Nucleus accumbens (tissue), 56 donors: ENCODE results near the gene KCNT1.

Experiments
- DNase-seq, 56 donors: peaks; one replicate each; lab custom pipeline; 2025; lab: John Stamatoyannopoulos, UW

KCNT1 gene

DNA sequence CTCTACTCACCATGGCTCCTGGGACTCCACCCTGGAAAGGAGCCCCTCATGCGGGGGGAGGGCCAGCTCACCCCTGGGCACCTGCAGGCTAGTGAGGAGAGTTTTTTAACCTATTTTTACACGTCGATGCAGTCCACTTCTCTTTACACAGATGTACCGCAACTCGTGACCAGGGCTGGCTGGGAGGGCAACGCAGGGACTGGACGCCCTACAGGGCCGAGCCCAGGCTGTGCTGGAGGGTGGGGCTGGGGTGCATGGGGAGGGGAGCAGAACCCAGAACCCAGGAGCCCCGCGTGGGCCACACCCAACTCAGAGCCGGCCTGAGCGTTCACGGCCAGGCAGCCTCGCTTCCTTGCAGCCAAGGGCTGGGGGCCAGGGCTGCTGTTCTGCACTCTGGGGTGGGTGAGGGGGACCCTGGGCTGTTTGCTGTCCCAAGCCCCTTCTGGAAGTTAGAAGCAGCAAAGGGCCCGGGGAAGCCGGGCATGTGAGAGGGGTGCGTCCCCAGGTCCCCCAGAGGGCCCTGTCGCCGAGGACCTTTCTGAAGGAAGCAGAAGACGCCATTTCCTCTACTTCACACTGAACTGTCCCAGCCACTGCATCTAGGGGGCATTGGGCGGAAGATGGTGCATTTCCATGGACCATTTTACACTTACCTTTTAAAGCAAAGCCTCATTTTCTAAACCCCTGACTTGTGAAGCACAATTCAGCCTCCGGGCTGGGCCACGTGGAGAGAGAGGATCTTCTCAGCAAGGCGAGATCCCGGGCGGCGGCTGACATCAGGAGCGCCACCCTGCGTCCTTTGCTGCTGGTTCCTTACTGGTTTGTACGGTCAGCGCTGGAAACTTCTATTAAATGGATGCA is 90.5 kb downstream of the KCNT1 start:
- no peak for DNase-seq

DNA sequence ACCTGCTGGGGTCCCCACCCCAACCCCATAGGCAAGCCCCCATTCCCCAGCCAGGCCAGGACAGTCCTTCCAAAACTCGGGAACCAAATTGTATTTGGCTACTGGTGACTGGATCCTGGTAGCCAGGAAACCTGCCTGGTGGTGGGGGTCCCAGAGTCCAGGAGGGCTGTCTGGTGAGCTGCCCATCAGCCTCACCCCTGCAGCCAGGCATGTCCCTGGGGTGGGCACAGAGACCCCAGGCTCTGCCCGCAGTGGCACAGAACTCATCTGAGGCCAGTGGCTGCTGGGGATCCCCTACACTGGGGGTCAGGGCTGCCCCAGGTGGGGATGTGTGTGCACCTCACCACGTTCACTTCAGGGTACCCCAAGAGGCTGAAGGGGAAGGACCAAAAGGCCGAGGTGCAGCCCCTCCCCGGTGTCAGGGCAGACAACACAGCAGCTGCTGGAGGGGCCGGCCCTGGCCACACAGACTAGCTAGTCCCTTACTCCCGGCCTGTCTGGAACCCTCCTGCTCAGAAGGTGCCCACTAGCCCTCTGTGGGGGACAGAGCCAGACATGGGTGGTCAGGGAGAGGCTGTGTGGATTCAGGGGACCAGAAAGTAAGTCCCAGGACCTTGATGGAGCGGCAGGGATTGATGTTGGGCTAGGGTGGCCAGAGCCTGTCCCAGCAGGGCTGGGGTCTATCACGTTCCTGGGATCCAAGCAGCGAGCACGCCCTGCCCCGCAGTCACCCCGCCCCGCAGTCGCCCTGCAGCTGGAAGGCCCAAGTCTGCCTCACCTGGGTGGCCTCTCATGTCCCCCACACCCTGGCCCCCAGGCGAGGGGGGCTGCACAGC is 91.5 kb downstream of the KCNT1 start:
- DNase-seq: no peak

DNA sequence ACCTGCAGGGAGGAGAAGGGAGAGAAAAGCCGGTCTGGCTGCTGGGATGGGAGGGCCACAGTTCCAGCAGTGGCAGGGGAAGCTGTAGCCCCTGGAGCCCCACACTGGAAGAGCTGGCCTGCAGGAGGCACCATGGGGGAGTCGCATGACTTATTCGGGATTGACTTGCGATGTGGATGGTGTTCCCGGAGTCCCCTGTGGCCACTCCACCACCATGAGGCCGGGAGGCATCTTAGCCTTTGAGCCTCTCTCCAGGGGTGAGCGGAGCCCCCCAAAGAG is 92.0 kb downstream of the KCNT1 start:
- DNase-seq: no peak

DNA sequence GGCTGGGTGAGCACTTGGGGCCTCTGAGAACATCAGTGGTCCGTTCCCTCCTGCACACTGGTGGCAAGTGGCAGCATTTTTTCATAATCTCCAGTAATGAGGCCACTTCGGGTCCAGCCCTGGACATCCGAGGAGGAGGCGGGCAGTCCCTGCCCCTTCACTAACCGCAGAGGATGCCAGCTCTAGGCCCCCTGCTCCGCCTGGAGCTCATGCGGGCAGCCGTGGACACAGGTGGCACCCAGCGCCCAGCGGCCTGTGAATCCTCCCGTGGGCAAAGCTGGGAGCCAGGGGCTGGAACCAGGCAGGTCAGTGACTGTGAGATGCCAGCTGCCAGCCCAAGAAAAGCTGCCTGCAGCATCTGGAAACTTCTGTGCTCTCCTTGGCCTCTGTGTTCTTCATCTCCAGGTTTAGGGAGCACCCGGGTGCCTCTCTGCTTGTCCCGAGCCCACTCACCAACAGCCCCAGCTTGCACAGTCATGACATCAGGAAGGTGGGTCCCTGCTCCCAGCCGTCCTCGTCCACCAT is 92.4 kb downstream of the KCNT1 start:
- no peak for DNase-seq

DNA sequence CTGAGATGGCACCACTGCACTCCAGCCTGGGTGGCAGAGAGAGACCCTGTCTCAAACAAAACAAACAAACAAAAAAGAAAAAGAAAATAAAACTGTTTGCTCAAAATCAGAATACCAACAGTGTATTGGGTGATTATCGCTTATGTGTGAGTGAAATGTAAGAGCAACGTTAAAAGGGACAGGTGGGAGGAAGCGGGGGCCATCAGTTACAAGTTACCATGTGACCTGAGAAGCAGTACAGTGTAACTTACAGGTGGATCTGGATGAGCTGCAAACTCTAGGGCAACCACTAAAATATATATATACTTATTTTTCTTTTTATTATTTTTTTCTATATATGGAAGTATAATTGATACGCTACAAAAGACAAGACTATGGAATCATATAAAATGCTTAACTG is 93.4 kb downstream of the KCNT1 start:
- DNase-seq: no peak

DNA sequence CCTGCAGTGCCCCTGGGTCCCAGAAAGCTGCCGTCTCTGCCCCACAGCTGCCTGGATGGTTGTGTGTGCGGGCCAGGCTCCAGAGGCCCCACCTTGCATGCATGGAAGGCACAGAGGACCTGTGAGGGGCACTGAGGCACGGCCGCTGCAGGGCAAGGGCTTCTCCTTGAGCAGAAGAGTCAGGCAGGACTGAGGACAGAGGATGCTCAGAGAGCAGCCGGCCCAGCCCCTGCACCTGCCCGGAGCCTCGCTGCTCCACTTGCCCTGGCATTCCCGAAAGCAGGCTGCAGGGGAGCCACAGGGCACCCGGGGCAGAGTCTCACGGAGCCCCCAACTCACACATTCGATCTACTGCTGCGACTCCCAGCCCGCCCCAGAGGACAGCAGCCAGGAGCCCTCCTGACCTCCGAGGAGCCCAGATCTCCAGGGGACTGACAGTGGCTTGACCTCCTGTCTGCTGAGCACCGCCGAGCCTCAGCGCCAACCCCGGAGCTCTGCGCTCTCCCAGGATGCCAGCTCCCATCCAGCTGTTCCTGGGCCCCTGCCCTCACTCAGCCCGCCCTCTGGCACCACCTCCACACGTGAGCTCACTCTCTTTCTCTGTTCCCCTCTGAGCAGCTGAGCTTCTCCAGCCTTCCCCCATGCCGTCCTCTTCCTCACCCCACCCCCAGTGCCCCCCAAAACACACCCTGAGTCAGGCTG is 95.0 kb downstream of the KCNT1 start:
- DNase-seq: no peak

DNA sequence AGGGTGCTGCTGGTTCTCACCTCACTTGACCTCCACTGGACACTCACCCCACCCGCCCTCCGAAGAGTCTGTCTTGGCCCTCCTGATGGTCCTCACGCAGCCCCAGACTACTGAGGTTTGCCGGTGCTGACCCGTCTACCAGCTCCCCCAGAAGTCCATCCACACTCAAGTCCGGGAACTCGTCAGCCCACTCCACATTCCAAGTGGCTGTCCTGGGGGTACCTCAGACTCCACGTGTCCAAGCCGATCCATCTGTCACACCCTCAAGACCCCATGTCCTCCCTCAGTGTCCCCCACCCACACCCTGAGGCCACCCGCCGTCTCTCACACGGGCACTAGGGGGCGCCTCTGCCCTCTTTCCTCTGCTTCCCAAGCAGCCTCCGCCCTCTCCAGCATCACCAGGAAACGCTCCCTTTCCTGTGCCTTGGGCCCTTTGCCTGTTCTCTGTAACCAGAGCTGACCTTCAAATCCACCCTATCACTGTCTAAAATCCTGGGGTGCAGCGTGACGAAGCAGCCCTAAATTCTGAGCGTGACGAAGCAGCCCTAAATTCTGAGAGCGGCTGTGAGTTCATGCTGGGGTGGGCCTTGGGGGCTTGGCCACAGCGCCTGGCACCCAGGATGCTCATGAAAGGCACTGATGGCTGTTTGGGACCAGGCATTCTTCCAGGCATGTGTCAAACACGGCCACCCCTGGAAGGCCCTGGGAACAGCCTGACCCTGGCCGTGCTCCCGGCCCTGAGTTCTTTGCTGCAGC is 95.7 kb downstream of the KCNT1 start:
- DNase-seq: peak in 23 of 56 donors; percentile 8 to 57 (median 19)

DNA sequence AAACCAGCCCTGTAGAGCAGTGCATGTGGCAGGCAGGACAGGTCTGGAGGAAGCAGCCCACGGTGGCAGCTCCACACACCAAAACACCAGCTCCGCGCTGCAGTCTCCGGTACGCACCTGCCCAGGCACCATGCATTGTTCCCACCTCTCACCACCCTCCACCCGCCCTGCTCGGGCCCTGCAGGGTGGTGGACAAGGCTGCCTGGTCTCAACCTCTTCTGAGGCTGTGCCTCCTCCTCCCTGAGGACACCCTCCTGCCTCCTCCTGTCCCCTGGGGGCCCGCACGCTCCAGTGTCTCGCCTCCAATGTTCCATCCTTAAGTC is 96.2 kb downstream of the KCNT1 start:
- no peak for DNase-seq

DNA sequence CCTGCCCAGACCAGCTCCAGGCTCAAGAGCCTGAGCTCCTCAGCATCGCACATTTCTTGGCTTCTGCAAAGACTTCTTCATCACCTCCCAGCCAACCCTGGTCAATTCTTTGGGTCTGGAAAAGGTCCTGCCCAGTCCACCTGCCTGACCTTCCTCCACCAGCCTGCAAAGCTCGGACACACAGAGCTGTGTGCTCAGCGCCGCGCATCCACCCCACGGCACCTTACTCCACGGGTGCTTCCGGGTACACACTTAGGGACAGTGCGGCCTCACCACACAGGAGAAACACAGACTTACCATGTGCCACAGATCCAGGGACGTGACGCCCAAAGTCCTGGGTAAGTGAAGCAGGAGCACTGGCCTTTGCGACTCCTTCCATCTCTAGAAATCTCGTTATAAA is 97.3 kb downstream of the KCNT1 start:
- DNase-seq: no peak

DNA sequence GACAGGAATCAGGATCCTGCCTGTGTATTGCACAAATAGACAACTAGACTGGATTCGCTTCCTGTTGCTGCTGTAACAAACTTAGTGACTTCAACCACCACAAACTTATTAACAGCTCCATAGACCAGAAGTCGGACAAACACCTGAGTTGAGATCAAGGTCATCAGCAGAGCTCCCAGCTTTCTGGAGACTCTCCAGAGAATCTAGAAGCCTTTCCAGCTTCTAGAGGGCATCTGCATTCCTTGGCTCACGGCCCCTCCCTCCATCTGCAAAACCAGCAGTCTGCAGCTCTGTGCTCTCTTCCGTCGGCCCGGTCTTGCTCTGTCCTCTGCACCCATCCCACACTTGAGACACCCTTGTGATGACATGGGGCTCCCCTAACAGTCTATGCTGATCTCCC is 99.1 kb downstream of the KCNT1 start:
- DNase-seq: no peak

DNA sequence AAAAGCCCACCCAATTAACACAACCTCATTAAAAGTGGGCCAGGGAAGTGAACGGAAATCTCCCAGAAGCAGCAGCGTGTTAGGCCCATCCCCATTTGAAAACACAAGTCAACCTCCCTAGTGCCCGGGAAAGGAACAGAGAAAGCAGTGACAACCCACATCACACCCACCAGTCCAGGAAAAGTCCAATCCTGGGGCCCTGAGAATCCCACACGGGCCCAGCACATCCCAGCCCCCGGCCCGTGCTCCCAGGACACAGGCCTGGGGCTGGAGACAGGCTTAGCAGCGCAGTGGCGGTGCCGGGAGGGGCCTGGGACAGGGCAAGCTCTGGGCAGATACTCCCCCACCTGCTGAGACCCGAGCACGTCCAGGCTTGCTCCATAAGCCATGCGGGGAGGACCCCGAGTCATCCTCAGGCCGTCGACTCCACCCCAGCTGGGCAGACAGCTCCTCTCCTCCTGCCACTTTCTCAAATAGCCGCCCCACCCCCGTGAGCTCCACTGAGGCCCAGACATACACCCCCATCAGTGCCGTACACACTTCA is 101.0 kb downstream of the KCNT1 start:
- DNase-seq: no peak

DNA sequence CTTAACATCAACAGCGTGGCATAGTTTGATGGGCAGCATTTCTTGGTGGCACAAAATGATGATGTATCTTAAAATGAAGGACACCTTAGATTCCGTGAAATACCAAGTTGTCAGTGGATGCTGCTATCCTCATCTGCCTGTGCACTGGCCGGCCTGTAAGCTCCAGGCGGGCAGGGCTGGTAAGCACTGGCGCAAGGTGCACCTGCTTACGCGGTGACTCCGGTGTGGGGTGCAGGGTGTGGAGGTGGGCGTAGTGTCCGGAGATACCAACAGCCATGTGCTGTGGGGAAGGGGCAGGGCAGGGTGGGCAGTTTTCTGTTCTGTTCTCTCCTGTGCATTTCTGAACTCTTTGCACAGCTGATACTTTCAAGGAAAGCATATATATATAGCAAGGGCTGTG is 101.5 kb downstream of the KCNT1 start:
- DNase-seq: no peak

DNA sequence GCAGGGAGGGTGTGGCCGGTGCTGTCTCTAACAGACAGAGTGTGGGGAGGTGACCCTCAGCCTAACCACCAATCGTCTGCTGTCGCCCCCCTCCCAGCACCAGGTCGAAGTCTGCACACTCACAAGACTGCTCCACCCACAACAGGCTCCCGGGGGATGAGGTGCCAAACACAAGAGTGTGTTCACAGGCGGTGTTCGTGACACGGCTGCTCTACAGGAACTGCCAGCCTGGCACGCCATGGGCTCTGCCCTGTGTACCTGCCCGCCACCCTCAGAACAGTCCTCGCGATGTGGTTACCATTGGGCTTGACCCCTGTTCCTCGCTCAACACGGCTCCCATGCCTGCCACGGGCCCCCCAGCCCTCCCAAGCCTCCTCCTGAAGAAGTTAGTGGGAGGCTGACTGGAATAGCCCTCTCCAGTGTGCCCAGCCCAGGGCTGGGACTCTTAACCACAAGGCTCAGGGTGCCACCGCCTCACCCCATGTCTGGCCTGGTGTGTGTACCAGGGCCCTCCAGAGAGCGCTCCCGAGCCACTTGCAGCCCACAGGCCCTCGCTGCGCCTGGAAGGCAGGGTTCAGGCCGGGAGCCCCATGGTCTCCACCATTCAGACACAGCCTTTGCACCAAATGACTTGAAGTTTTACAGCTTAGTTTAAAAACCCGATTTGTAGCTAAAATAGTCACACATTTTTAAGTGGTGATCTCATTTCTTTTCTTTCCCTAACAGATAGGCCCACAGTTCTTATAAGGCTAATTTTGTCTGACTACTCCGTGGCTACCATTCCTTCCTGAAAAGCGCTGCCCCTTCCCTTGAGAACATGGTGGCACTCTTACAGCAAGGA is 102.8 kb downstream of the KCNT1 start:
- no peak for DNase-seq

DNA sequence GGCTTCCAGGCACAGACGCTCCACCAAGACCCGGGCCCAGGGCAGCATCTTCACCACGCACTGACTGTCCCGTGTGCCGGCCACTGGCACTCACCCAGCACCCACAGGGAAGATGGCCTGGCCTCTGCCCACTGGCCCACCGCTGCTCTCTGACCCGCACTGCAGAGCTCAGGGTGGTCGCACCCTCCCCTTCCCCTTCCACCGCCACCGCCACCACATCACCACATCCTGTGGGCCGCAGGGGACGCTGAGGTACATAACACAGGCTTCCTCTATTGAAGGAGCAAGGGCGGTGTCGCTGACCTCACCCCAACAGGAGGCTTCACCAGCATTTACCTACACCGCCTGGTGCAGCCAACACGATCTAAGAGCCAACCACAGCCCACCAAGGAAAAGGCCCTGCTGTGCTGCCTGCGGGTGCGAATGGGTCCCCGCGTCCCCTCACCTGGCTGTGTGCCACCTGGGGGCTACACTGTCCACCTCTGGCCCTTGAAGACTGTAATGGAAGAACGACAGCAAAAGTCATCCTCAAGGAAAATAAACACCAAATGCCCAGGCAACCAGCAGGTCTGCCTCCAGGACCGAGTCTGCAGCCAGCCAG is 103.5 kb downstream of the KCNT1 start:
- DNase-seq: no peak

DNA sequence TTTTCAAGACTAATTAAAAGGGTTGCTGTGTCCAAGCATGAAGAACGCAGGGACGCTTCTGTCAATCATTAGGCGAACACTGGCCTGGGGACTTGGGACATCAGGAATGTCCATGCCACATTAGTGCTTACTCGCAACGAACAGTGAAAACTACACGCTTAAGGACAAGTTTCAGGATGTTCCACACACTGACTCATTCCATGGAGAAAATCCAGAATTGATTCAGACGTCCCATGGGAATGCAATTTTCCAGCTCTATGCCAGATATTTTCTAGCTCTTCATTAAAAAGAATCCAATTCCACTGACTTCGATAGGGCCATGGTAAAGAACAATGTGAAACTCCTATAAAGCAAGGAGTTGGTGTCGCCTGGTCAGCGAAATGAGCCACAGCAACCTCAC is 107.2 kb downstream of the KCNT1 start:
- DNase-seq: no peak

DNA sequence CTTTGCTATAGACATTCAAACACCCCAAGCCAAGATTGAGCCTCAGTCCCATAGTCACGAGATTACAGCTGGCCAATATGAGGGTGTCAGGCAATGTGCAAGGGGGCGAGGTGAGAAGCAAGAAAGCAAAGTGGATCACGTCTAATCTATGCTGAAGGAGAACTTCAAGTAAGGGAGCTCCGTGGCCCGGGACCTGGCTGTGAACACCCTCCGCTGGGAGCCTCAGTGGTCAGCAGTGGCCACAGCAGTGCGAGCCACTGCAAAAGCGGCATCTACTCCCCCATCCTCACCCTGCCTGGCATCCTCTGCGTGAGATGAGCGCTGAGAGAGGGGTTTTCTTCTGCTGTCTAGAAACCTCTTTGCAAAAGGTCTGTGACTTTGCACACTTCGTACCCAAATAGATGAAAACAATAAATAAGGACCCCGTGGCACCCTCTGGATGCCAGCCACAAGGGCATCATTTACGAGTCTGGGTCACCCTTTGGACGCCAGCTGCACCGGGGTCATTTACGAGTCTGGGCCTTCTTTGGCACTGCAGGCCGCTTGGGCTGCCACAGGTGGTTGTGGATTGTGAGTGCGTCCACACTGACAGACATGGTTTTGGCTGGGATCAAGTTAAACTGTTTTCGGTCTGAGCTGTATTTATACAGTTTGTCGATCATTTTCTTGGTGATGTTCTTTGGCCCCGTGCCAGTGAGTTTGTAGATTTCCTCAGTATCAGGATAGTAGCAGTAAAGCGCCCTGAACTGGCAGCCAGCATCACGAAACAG is 109.0 kb downstream of the KCNT1 start:
- no peak for DNase-seq

DNA sequence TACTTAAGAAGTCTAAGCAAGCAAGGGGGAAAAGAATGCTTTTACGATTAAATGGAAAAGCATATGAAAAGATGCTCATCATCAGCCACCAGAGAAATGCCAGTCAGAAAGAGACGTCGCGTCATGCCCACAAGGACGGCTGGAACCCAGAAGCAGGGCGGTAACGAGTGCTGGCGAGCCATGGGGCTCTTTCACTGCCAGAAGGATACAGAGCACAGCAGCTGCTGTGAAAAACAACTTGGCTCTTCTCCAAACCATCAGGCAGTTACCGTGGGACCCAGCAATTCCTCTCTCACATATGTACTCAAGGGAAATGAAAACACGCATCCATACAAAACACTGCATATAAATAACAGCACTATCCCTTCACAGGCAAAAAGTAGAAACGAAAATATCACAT is 109.8 kb downstream of the KCNT1 start:
- peak in 13 of 56 donors; percentile 1 to 52 (median 21) for DNase-seq

DNA sequence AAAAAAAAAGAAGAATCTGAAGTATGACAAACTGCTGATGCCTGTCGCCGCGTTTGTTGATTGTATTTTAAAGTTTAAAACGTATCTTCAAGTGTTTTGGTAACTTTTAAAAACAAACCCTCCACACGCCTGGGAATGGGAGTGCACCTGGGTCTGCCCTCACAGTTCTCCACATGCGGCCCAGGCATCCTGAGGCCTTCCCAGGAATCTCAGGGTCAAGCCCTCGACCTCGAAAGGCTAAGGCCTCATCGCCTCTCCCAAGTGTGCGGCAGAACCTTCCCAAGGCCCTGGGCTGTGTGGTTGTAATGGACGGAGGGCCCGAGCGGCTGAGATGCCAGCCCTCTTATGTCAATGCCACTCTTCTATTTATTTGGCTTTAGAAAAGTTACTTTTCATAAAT is 111.0 kb downstream of the KCNT1 start:
- DNase-seq: no peak
